K562 (cell line): ENCODE data around the gene ORC2. TPM values are rescaled to one million over a fixed set of nuclear protein-coding genes. Genes with fewer than 3 reads are reported as not detected.

ENCODE experiments used
- ADNP ChIP-seq: fragments of 200-800 bp; sonication (Bioruptor generic); IDR thresholded peaks from 2 replicates; pipeline ENCODE4 v1.6.1; 2016; ENCODE audit warnings: missing genetic modification characterization, missing compliant biosample characterization
- E4F1 ChIP-seq: fragments of 250-450 bp; sonication (Bioruptor Pico); IDR thresholded peaks from 2 replicates; pipeline ENCODE4 v1.5.0; 2021; ENCODE audit warnings: mild to moderate bottlenecking, borderline replicate concordance
- ESRRB ChIP-seq: fragments of 250-450 bp; sonication (Bioruptor Pico); IDR thresholded peaks from 2 replicates; pipeline ENCODE4 v1.5.0; 2020; ENCODE audit warnings: mild to moderate bottlenecking, moderate library complexity, borderline replicate concordance
- ETV1 ChIP-seq: fragments of 450-650 bp; conservative IDR thresholded peaks from 2 replicates; pipeline ENCODE4 v1.6.1; 2016; ENCODE audit warnings: missing genetic modification characterization, control low read depth, low read depth, missing compliant biosample characterization
- MYC ChIP-seq, 2 experiments: fragments of 250-450 bp in 1 of 2; sonication (Bioruptor Pico) in 1 of 2; IDR thresholded peaks; 2 replicates each; pipeline versions ENCODE4 v1.5.1 to v1.6.1; 2012 to 2021; ENCODE audit warnings: low read depth in 2 of 2, borderline replicate concordance in 1 of 2, improper control_type of control experiment in 1 of 2, low read length in 1 of 2, mild to moderate bottlenecking in 1 of 2, moderate library complexity in 1 of 2
- NFRKB ChIP-seq: fragments of 450-650 bp; IDR thresholded peaks from 2 replicates; pipeline ENCODE4 v1.6.1; 2016; ENCODE audit warnings: low read depth
- NKRF ChIP-seq: fragments of 450-650 bp; IDR thresholded peaks from 2 replicates; pipeline ENCODE4 v1.6.1; 2016; ENCODE audit warnings: borderline replicate concordance
- TCFL5 ChIP-seq: fragments of 250-450 bp; sonication (Bioruptor Pico); conservative IDR thresholded peaks from 2 replicates; pipeline ENCODE4 v1.6.1; 2021; ENCODE audit warnings: mild to moderate bottlenecking, moderate library complexity, matching md5 sums
- TEAD4 ChIP-seq, 2 experiments: sonication (generic) in 1 of 2; formaldehyde crosslinking in 1 of 2; IDR thresholded peaks; 2 replicates each; pipeline versions ENCODE4 v1.6.1 to v1.8.0; 2012 to 2022; ENCODE audit warnings: borderline replicate concordance in 1 of 2, inconsistent platforms in 1 of 2, low read length in 1 of 2, mild to moderate bottlenecking in 1 of 2, missing genetic modification reagents in 1 of 2
- TFE3 ChIP-seq: fragments of 450-650 bp; formaldehyde crosslinking; IDR thresholded peaks from 2 replicates; pipeline ENCODE4 v1.4.0; 2020; ENCODE audit warnings: mild to moderate bottlenecking, mixed read lengths
- ZNF778 ChIP-seq: fragments of 450-650 bp; formaldehyde crosslinking; IDR thresholded peaks from 2 replicates; pipeline ENCODE4 v1.4.0; 2020; ENCODE audit warnings: mild to moderate bottlenecking, moderate library complexity
- polyA plus RNA-seq, 8 experiments: library from polyadenylated mRNA; depleted of rRNA in 4 of 8; stranded (reverse) in 5 of 8; unstranded in 3 of 8; fragments of >200 nt; fragmentation: Nextera tagmentation in 2 of 8; fragmentation: Illumina TruSeq in 1 of 8; extraction: Ambion mirVana in 2 of 8; extraction: Trizol in 1 of 8; gene quantifications; 2 replicates each; pipeline versions ENCODE4 v1.2.1 to v1.2.3, GENCODE V29; 2011 to 2014; ENCODE audit warnings: inconsistent platforms in 1 of 8, missing spikeins in 1 of 8
- total RNA-seq, 7 experiments: library from RNA; depleted of rRNA in 6 of 7; stranded (reverse); fragments of >200 nt in 6 of 7; fragmentation: Illumina TruSeq in 2 of 7; extraction: Trizol in 2 of 7; gene quantifications; 2 replicates each; pipeline versions ENCODE4 v1.2.1 to v1.2.3, GENCODE V29; 2011 to 2021; ENCODE audit warnings: low replicate concordance in 1 of 7

ORC2 gene
- total and polyA plus RNA-seq, 9 of the 15 experiments (the other 6 are each of a cell fraction or from before 2014, with no cell fraction given): 5.6 to 41.1 (median 19.0) TPM

- TF ChIP-seq NKRF (0 out of 2 replicates have a peak, but pooled peaks have one; percentile 64), ESRRB (CRISPR knock-in tag) (no peak), MYC (IDR thresholded peaks at IDR 0.05; ENCODE audit: low read depth, low read length) (peak; percentile 81), MYC (CRISPR knock-in tag; IDR thresholded peaks at IDR 0.05; ENCODE audit: borderline replicate concordance, low read depth) (peak; percentile 37; the same call in 1 of the 2 replicates), ZNF778 (CRISPR knock-in tag) (no peak), TEAD4 (IDR thresholded peaks at IDR 0.05; ENCODE audit: low read length) (peak; percentile 20), TEAD4 (CRISPR knock-in tag; IDR thresholded peaks at IDR 0.05; ENCODE audit: borderline replicate concordance) (no peak), NFRKB (peak; percentile 43; the same call in 1 of the 2 replicates), E4F1 (no peak), TFE3 (no peak), ETV1 (tag) (peak; percentile 88), ADNP (tag) (peak; percentile 93), TCFL5 (CRISPR knock-in tag) (no peak)
Measured at GRCh38 chr2:200888704-200889625, 74.5 kb downstream of the ORC2 start, which contains the start of the genes NIF3L1 and PPIL3 (continued).
